Type B pancreatic cell (in vitro differentiated cells): ENCODE data around the gene FRMD4A. TPM values are rescaled to one million over a fixed set of nuclear protein-coding genes. Genes with fewer than 3 reads are reported as not detected.

Source experiments
- DNase-seq: peaks from one replicate; pipeline ENCODE4 v3.0.0; 2021; ENCODE audit warnings: mixed read lengths; ENCODE audit not compliant: unreplicated experiment; ENCODE audit errors: extremely low spot score
- H3K27ac Mint-ChIP-seq: 2 replicates; pipeline ENCODE4 v1.8.0; 2021; ENCODE audit warnings: mild to moderate bottlenecking, mixed read lengths
- H3K27me3 Mint-ChIP-seq: 2 replicates; pipeline ENCODE4 v1.8.0; 2021; ENCODE audit warnings: mixed read lengths
- H3K36me3 Mint-ChIP-seq: 2 replicates; pipeline ENCODE4 v1.8.0; 2021; ENCODE audit warnings: mixed read lengths
- H3K4me1 Mint-ChIP-seq: one replicate; pipeline ENCODE4 v1.8.0; 2021; ENCODE audit warnings: mixed read lengths; ENCODE audit not compliant: unreplicated experiment
- H3K4me3 Mint-ChIP-seq: 2 replicates; pipeline ENCODE4 v1.8.0; 2021; ENCODE audit warnings: mild to moderate bottlenecking, mixed read lengths
- H3K9me3 Mint-ChIP-seq: 2 replicates; pipeline ENCODE4 v1.8.0; 2021; ENCODE audit warnings: mixed read lengths
- CTCF ChIP-seq: fragments of 200-600 bp; sonication (generic); conservative IDR thresholded peaks from 2 replicates; pipeline ENCODE4 v1.5.0; 2021; ENCODE audit warnings: antibody characterized with exemption, mild to moderate bottlenecking
- total RNA-seq: library from RNA; stranded (reverse); gene quantifications from 2 replicates; pipeline ENCODE4 v1.2.1, GENCODE V29; 2021; ENCODE audit warnings: low replicate concordance

FRMD4A gene
- total RNA-seq, 1 donor from 2014 or later: 88.9 TPM

- Mint-ChIP-seq H3K4me3 (no peak overlapping the region), H3K27me3 (no peaks in the 10 kb centered on the region), H3K9me3 (no peaks in the 10 kb centered on the region), H3K27ac (no peak overlapping the region), H3K4me1 (peaks cover 19% of the 10 kb centered on the region), H3K36me3 (no peaks in the 10 kb centered on the region)
- no peak for TF ChIP-seq CTCF
- no peak for DNase-seq
These were observed 410.7 kb downstream of the FRMD4A start for GRCh38 chr10:13920031-13920430.

- no peak for TF ChIP-seq CTCF
- no peaks in the 10 kb centered on the region for H3K36me3 Mint-ChIP-seq
- H3K4me1 Mint-ChIP-seq: peaks cover 29% of the 10 kb centered on the region
- no peak overlapping the region for H3K27ac Mint-ChIP-seq
- no peaks in the 10 kb centered on the region for H3K9me3 Mint-ChIP-seq
- no peak for DNase-seq
- H3K27me3 Mint-ChIP-seq: no peaks in the 10 kb centered on the region
- no peak overlapping the region for H3K4me3 Mint-ChIP-seq
These were observed 412.9 kb downstream of the FRMD4A start for GRCh38 chr10:13917791-13918190.

- Mint-ChIP-seq H3K9me3 (no peaks in the 10 kb centered on the region), H3K36me3 (no peaks in the 10 kb centered on the region), H3K27ac (no peak overlapping the region), H3K4me3 (no peak overlapping the region), H3K4me1 (peaks cover 29% of the 10 kb centered on the region), H3K27me3 (no peaks in the 10 kb centered on the region)
- no peak for TF ChIP-seq CTCF
- DNase-seq: no peak
These were observed 414.3 kb downstream of the FRMD4A start for GRCh38 chr10:13916384-13916947.

- H3K36me3 Mint-ChIP-seq: no peaks in the 10 kb centered on the region
- TF ChIP-seq CTCF: no peak
- no peaks in the 10 kb centered on the region for H3K9me3 Mint-ChIP-seq
- no peaks in the 10 kb centered on the region for H3K27me3 Mint-ChIP-seq
- peaks cover 29% of the 10 kb centered on the region for H3K4me1 Mint-ChIP-seq
- H3K4me3 Mint-ChIP-seq: no peak overlapping the region
- no peak overlapping the region for H3K27ac Mint-ChIP-seq
- no peak for DNase-seq
These were observed 415.0 kb downstream of the FRMD4A start for GRCh38 chr10:13915710-13916109.

- Mint-ChIP-seq H3K27me3 (no peaks in the 10 kb centered on the region), H3K9me3 (no peaks in the 10 kb centered on the region), H3K27ac (no peak overlapping the region), H3K36me3 (no peaks in the 10 kb centered on the region), H3K4me3 (no peak overlapping the region), H3K4me1 (peaks cover 25% of the 10 kb centered on the region)
- no peak for DNase-seq
- no peak for TF ChIP-seq CTCF
These were observed 416.8 kb downstream of the FRMD4A start for GRCh38 chr10:13913897-13914296.
